GM10847 (cell line): Measurements from ENCODE around the gene RABGAP1L.

Source experiments
- POLR2A ChIP-seq: IDR thresholded peaks from 2 replicates; pipeline ENCODE4 v1.6.1; 2011; ENCODE audit not compliant: insufficient read length; ENCODE audit errors: extremely low read depth

The RABGAP1L gene

DNA sequence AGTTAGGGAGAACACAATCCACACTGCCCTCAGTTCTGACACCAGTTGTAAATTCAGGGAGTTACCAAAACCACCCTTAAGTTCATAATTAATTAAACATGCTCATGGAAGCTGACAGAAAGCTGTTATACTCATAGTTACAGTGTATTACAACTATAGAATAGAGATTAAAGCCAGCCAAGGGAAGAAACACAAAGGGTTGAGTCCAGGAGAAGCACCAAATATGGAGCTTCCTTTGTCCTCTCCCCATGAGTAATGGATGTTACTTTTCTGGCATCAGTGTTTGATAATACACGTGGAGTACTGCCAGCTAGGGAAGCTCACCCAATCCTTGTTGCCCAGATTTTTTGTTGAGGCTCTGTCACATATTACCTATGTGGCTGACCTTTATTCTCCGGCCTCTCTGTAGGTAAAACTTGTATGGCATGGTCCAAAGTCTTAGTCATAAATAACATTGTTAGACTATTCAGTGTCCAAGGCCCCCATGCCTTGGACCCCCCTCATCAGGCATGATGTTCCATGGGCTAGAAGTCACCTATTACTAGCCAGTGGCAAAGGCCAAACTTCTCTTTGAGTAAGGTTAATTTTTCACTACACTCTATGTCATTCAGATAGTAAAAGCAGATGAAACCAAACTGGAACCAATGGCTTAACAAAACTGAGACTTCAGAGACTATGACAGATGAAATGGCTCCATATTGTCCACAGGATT, 464.2 kb downstream of the RABGAP1L start:
- TF ChIP-seq POLR2A, result no peak

GRCh38 chr1:174626031-174627025, 467.0 kb downstream of the RABGAP1L start:
- no peak for TF ChIP-seq POLR2A

GRCh38 chr1:174637487-174637886, 478.2 kb downstream of the RABGAP1L start:
- TF ChIP-seq POLR2A, result no peak

GRCh38 chr1:174639461-174639860, 480.1 kb downstream of the RABGAP1L start:
- no peak for TF ChIP-seq POLR2A

DNA sequence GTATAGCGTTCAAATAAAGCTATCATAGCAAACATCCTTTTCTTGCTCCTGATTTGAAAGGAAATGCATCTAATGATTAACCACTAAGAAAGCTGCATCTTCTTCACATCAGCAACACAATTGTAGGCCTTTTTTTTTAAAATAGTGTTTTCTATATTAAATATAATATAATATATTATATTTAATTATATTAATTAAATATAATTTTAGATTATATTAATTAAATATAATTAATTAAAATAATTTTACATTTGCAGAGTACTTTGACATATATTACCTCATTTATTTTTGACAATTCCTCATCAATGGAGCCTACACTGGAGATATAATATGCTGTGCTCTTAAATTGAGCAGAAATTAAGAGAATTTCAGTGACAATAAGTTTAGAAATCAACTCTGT, 481.5 kb downstream of the RABGAP1L start:
- no peak for TF ChIP-seq POLR2A

GRCh38 chr1:174642393-174642792, 483.1 kb downstream of the RABGAP1L start:
- TF ChIP-seq POLR2A, result no peak

DNA sequence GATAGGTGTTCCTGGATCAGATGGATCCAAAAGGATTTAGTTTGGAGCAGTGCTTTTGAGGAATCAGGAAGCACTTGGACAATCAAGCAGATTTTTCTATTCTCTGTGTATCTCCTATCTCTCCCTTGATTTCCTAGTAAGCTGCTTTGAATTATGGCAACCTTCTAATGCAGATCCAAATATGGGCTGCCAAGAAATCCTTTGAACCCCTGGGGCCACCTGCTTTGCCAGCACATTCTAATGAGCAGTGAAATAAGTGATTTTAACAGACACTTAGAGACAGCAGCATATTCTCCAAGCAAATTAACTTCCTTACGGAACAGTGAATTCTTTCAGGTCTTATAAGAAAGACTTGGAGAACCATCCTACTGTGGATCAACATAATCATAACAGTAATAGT, 483.9 kb downstream of the RABGAP1L start:
- TF ChIP-seq POLR2A, result no peak

DNA sequence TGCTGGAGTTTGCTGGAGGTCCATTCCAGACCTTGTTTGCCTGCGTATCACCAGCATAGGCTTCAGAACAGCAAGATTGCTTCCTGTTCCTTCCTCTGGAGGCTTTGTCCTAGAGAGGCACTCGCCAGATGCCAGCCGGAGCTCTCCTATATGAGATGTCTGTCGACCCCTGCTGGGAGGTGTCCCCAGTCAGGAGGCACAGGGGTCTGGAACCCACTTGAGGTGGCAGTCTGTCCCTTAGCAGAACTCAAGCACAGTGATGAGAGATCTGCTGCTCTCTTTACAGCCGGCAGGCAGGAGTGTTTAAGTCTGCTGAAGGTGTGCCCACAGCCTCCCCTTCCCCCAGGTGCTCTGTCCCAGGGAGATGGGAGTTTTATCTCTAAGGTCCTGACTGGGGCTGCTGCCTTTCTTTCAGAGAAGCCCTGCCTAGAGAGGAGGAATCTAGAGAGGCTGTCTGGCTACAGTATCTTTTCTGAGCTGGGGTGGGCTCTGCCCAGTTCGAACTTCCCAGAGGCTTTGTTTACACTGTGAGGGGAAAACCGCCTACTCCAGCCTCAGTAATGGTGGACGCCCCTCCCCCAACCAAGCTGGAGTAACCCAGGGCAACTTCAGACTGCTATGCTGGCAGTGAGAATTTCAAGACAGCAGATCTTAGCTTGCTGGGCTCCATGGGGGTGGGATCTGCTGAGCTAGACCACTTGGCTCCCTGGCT, 493.4 kb downstream of the RABGAP1L start:
- no peak for TF ChIP-seq POLR2A

DNA sequence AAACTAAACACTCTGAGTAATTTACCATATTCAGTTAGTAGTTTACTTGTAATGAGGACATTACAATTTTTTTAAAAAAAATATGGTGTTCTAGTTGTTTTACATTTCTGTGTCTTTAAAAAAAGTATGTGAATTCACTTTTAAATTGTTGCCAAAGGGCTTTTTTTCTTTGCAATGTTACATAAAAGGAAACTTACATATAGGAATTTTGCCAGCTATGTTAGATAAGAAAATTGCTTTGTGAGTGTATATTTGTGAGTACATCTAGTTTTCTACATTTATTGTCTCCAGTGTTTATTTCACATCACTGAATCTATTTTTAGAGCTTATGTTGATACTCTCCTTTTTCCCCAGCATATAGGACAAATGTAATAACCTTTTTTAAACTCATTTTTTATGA, 495.2 kb downstream of the RABGAP1L start:
- no peak for TF ChIP-seq POLR2A

DNA sequence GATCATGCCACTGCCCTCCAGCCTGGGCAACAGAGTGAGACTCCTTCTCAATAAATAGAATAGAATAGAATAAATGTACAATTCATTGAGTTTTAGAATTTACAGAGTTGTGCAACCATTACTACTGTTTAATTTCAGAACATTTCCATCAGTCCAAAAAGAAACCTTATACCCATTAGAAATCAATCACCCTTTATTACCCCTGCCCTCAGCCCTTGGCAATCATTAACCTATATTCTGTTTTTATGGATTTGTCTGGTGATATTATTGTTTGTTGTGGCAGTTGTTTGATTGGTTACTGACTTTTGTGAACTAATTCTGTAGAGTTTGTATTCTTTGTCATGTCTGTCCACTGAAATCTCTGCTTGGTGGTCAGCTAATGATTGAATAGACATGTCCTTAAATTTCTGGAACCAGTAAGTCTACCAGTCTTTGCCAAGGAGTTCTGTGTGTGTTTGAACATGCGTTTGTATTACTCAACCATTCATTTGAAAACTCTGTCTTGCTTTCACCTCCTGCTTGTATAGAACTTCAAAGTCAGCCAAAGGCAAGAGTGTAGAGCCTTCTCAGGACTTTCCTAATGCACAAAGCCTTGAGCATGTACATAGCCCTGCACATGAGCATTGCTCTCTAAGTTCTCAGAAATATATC, 497.2 kb downstream of the RABGAP1L start:
- no peak for TF ChIP-seq POLR2A

GRCh38 chr1:174657411-174657810, 498.1 kb downstream of the RABGAP1L start:
- no peak for TF ChIP-seq POLR2A

GRCh38 chr1:174657893-174658292, 498.6 kb downstream of the RABGAP1L start:
- no peak for TF ChIP-seq POLR2A

- no peak for TF ChIP-seq POLR2A
Measured at GRCh38 chr1:174659823-174660222, 500.5 kb downstream of the RABGAP1L start.

- no peak for TF ChIP-seq POLR2A
Measured at GRCh38 chr1:174660476-174660875, 501.2 kb downstream of the RABGAP1L start.

DNA sequence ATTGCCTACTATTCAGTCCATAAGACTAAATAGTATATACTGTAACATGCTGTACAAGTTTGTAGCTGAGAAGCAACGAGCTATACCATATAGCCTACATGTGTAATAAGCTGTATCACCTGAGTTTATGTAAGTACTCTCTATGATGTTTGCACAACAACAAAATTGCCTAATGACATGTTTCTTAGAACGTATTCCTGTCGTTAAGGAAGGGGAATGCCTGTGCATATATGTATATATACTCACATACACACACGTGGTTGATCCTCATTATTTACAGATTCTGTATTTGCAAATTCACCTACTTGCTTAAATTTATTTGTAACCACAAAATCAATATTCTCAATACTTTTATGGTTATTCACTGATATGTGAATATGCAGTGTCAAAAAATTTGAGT, 504.0 kb downstream of the RABGAP1L start:
- no peak for TF ChIP-seq POLR2A

- no peak for TF ChIP-seq POLR2A
Measured at GRCh38 chr1:174666248-174666647, 506.9 kb downstream of the RABGAP1L start.

- no peak for TF ChIP-seq POLR2A
Measured at GRCh38 chr1:174671826-174672225, 512.5 kb downstream of the RABGAP1L start.
